Measurements from ENCODE around the gene TSPAN16.
"Not testable (repeated sequence)": the region's sequence is repeated elsewhere in the genome, so short reads cannot be mapped to it uniquely, and the experiment has no call there.

TSPAN16 gene

DNA sequence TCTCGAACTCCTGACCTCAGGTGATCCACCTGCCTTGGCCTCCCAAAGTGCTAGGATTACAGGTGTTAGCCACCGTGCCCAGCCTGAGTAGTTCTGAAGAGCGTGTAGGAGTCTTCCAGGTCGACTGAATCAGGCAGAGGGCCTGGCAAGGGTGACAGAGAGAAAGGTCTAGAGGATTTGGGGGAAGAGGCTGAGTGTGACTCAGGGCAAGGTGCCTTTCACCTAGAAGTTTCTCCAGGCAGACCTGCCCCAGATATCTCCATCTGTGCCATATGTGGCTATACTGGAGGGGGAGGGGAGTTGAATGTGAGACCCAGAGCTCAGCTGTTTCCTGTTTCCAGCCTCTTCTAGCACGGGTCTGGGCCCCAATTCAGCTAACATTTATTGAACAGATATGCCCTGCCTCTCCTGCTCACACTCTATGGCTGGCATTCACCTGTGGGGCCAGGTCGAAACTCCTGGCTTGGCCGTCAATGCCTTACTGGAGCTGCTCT, 51.6 kb downstream of the TSPAN16 start:
- DNase-seq: no peak

DNA sequence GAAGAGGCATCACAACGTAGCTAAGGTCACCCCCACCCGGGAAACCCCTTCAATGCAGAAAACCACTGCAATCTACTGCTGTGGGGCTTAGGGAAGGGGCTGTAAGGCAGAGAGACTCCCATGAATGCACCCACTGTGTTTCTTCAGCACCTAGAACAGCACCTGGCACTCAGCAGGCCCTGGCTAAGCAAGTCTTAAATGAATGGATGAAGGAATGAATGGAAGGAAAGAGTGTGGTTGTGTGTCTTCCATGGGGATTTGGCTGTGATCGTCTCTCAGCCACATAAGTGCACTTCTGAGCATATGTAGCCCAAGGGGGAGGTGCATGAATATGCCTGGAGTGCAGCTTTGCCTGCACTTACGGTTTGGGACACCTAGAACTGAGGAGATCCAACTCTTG, 53.2 kb downstream of the TSPAN16 start:
- DNase-seq: no peak

DNA sequence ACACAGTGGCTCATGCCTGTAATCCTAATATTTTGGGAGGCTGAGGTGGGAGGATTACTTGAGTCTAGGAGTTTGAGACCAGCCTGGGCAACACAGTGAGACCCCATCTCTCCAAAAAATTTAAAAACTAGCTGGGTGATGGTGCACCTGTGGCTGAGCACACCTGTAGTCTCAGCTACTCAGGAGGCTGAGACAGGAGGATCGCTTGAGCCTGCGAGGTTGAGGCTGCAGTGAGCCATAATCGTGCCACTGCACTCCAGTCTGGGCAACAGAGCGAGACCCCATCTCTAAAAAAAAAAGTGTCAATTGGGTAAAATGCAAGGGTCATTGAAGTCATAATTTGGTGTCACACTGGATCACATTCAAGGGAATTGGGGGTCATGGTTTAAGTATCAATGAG, 58.1 kb downstream of the TSPAN16 start:
- DNase-seq: not testable (repeated sequence)

DNA sequence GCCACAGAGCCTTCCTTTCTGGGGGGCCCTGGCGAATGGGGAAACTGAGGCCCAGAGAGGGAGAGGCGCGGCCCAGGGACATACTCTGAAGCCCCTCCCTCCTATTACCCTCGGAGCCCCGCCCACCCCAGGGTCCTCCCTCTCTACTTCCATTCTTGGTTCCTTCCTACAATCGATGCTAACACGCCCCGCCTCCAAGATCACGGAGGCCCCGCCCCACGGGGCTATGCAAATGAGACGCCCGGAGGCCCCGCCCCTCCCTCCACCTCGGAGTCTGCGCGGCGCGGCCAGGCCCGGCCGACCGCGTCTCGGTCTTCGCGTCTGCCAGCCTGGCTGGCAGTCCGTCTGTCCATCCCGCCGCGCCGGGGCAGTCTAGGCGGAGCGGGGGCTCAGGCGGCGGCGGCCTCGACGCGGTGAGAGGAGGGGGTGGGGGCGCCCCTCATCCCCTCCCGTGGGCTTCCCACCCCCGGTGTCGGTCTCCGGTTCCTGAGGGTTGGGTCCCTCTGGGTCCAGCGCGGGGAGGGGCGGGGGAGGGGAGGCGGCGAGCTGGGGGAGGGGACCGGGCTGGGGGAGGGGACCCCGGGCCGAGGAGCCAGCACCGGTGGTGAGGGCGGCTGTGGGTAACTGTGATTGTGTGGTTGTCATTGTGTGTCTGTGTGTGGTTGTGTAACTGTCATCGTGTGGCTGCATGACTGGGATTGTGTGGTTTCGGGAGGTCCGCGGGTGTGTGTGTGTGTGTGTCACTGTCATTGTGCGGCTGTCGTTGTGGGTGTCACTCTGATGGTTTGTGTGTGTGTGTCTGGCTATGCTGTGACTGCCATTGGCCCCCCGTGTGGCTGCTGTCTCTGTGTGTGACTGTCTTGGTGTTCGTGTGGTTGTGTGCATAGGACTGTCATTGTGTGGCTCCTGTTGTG, 59.5 kb downstream of the TSPAN16 start, which contains the start of gene PLPPR2:
PLPPR2 (plus strand) TSS at position 273 of the 914 bp plus-strand sequence. CDS start 2,242 bp downstream, outside the sequence.
- DNase-seq: peak; percentile 55 to 86

DNA sequence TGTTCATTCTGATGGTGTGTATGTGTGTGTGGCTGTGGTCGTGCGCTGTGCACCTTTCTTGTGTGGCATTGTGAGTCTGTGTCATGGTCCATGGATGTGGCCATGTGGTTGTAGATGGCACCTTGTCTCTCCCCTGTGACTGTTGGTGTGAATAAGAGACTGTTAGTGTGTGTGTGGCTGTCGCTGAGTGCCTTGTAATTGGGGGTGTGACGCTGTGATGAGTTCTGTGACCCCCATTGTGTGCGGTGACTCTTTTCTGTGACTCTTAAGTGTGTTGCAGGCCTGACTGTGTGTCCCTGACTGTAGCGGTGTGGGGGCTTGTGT, 60.1 kb downstream of the TSPAN16 start:
- DNase-seq: no peak

DNA sequence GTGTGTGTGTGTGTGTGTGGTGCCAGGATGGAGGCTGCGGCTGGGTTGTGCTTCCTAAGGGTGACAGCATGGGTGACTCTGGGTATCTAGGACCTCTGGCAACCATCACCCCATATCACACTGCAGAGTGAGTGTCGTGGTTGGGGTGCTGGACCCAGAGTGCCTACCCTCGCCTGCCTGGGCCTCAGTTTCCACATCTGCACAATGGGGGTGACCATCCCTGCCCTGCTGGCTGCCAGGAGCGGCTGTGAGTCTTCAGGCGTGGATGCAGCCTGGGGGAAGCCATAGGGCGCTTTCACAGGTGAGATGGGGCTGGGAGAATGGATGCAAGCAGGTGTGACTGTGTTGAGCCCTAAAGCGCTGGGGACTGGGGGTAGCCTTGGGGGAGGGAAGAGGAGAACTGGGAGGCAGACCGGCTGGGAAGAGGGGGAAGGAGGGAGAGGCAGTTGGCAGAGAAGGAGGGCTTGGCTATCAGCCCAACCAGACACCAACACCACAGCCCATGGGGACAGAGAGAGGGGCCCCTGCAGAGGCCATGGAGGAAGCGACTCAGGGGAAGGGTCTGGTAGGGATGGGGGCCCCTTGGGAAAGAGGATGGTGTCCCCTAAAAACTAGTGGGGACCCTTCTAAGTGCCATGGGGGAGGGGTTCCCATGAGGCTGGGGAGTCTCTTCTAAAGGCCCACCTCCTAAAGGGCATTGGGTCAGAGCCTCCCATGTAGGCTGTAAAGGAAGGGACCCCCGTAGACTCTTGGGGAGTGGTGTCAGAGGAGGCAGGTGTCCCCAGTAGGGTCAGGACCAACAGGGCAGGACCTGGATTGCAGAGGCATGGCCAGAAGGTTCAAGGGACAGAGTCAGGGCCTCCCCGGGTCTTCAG, 61.0 kb downstream of the TSPAN16 start:
- DNase-seq: no peak

DNA sequence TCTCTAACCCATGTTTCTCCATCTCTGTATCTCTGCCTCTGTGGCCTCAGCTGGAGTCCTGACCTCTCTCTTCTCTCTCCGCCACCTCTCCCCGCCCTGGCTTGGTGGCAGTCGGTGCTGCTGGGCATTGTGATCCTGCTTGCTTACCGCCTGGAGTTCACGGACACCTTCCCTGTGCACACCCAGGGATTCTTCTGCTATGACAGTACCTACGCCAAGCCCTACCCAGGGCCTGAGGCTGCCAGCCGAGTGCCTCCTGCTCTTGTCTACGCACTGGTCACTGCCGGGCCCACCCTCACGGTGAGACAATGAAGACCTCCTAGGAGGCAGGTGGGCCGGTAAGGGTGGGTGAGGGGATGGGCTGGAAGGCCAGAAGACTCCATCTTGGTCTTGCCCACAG, 63.5 kb downstream of the TSPAN16 start:
- DNase-seq: no peak

DNA sequence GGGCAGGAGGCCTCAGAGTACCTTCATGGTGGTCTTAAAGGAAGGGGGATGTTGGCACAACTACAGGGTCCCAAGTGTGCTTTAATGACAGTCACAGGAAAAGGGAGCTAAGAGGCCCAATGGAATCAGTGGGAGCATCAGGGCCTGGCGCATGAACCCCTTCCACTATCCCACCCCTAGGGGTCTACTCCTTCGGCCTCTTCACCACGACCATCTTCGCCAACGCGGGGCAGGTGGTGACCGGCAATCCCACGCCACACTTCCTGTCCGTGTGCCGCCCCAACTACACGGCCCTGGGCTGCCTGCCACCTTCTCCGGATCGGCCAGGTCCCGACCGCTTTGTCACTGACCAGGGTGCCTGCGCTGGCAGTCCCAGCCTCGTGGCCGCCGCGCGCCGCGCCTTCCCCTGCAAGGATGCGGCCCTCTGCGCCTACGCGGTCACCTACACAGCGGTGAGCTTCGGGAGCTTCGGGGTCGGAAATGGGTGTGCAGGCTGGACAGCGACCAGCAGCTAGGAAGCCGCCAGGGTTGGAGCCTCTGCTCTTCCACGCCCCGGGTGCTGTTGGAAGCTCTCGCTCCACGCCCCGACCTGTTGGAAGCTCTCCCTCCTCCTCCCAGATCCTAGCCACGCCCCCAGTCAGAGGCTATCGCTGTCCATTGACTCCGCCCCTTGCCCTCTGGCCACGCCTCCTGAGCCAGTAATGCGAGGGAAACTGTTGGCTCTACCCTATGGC, 65.2 kb downstream of the TSPAN16 start:
- DNase-seq: peak in 1 of 2 experiments; percentile 31

DNA sequence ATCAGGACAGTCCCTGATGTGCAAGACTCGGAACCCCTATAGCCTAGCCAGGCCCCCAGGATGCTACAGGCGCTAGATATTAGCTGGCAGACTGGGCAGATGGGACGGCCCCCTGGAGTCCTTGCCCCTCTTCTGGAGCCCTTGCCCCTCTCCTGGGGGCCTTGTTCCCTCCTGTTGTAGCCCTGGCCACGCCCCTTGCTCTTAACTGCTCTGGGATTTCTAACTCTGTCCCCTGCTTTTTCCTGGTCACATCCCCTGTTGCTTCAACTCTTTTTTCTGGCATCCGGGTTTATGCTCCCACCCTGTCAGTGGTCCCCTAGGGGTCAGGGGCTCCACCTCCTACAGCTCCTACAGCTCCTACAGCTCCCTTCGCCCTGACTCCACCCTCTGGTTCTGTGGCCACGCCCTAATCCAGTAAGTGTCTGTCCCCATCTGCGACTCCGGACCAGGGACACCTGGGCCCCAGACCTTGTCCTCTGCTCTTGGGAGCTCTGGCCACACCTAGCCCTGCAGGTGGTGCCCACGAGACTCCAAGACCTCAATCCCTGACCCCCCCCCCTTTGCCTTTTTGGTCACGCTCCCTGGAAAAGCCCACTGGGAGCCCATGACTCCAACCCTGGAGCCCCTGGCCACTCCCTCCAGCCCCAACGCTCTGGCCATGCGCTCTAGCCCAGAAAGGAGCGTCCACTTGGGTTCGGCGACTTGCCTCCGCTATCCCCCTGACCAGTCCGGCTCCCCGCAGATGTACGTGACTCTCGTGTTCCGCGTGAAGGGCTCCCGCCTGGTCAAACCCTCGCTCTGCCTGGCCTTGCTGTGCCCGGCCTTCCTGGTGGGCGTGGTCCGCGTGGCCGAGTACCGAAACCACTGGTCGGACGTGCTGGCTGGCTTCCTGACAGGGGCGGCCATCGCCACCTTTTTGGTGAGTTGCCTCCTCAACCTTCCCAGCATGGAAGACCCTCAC, 66.1 kb downstream of the TSPAN16 start:
- DNase-seq: no peak

DNA sequence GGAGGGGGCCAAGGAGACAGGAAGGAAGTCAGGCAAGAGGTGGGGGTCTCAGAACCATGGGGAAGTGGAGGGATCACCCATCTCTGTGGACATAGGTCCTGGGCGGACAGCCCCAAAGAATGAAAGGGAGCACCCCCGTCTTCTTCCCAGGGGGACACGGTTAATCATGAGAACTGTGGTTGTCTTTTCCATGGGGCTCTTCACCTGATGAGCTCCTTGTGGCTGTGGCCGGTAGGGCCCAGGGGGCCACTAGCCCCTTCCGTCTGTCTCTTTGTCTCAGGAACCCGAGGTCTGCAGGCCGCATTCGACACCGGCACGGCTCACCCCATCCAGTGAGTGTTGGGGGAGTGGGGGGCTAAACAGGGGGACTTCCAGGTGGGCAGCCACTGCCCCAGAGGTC, 67.9 kb downstream of the TSPAN16 start:
- no peak for DNase-seq

DNA sequence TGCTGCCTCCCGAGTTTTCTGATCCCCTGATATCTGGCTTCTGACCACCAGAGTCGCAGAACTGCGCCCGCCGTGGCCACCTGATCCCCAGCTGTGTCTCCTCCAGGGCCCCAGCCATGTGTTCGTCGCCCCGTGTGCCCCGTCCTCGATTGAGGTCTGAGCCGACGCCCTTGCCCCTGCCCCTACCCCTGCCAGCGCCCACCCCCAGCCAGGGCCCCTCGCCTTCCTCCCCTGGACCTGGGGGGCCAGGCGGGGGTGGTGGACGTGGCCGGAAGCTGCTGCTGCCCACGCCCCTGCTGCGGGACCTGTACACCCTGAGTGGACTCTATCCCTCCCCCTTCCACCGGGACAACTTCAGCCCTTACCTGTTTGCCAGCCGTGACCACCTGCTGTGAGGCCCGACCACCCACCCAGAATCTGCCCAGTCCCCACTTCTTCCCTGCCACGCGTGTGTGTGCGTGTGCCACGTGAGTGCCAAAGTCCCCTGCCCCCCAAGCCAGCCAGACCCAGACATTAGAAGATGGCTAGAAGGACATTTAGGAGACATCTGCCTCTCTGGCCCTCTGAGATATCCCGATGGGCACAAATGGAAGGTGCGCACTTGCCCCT, 68.4 kb downstream of the TSPAN16 start:
- no peak for DNase-seq

DNA sequence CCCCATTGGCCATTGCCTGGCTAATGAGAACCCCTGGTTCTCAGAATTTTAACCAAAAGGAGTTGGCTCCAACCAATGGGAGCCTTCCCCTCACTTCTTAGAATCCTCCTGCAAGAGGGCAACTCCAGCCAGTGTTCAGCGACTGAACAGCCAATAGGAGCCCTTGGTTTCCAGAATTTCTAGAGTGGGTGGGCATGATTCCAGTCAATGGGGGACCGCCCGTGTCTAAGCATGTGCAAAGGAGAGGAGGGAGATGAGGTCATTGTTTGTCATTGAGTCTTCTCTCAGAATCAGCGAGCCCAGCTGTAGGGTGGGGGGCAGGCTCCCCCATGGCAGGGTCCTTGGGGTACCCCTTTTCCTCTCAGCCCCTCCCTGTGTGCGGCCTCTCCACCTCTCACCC, 69.0 kb downstream of the TSPAN16 start:
- DNase-seq: no peak

Measured in SW 1271 (cell line).